GM12878 (cell line): ENCODE results near the gene LRGUK. TPM values are rescaled to one million over a fixed set of nuclear protein-coding genes. Genes with fewer than 3 reads are reported as not detected.

Source experiments
- CHD1 ChIP-seq: IDR thresholded peaks from 2 replicates; pipeline ENCODE4 v1.6.1; 2012; ENCODE audit warnings: low read depth, low read length, improper control_type of control experiment
- ESRRA ChIP-seq: IDR thresholded peaks from 2 replicates; pipeline ENCODE4 v1.6.1; 2012; ENCODE audit warnings: mild to moderate bottlenecking, low read length, improper control_type of control experiment
- FOXK2 ChIP-seq: fragments of 450-650 bp; IDR thresholded peaks from 2 replicates; pipeline ENCODE4 v1.6.1; 2017; ENCODE audit warnings: mild to moderate bottlenecking, moderate library complexity
- HDGF ChIP-seq: fragments of 450-650 bp; IDR thresholded peaks from 2 replicates; pipeline ENCODE4 v1.6.1; 2016; ENCODE audit warnings: antibody characterized with exemption
- NR2C1 ChIP-seq: fragments of 450-650 bp; IDR thresholded peaks from 2 replicates; pipeline ENCODE4 v1.6.1; 2017; ENCODE audit warnings: antibody characterized with exemption, mild to moderate bottlenecking, moderate library complexity
- RCOR1 ChIP-seq: conservative IDR thresholded peaks from 2 replicates; pipeline ENCODE4 v1.6.1; 2012; ENCODE audit warnings: low read depth, low read length, improper control_type of control experiment
- RELA ChIP-seq: fragments of 450-650 bp; IDR thresholded peaks from 2 replicates; pipeline ENCODE4 v1.8.0; 2014; ENCODE audit warnings: borderline replicate concordance; ENCODE audit not compliant: partially characterized antibody
- SUPT20H ChIP-seq: IDR thresholded peaks from 2 replicates; pipeline ENCODE4 v1.6.1; 2011; ENCODE audit warnings: low read depth, mild to moderate bottlenecking, low read length, moderate library complexity, borderline replicate concordance; ENCODE audit not compliant: control insufficient read depth
- TCF12 ChIP-seq: IDR thresholded peaks from 2 replicates; pipeline ENCODE4 v1.6.1; 2011; ENCODE audit warnings: low read depth, mild to moderate bottlenecking, low read length
- polyA plus RNA-seq, 11 experiments: library from polyadenylated mRNA; depleted of rRNA in 4 of 11; unstranded in 6 of 11; stranded (reverse) in 5 of 11; fragments of >200 nt; fragmentation: Nextera tagmentation in 4 of 11; fragmentation: Illumina TruSeq in 1 of 11; extraction: Ambion mirVana in 4 of 11; extraction: Trizol in 1 of 11; gene quantifications; 1 replicate in 1 of 11; 2 replicates in 10 of 11; pipeline versions ENCODE4 v1.2.1 to v1.2.3, GENCODE V29; 2011 to 2016; ENCODE audit warnings: inconsistent platforms in 2 of 11, missing spikeins in 2 of 11, low read depth in 1 of 11
- total RNA-seq, 4 experiments: library from RNA; depleted of rRNA in 3 of 4; stranded (reverse); fragments of >200 nt in 3 of 4; fragmentation: Illumina TruSeq in 1 of 4; extraction: Trizol in 1 of 4; gene quantifications; 2 replicates each; pipeline versions ENCODE4 v1.2.1 to v1.2.3, GENCODE V29; 2013 to 2021
- TF ChIP-seq, protein P1 (sequence below): fragments of 150-350 bp; IDR thresholded peaks from 2 replicates; pipeline ENCODE4 v1.6.1; 2016; ENCODE audit warnings: low read depth, low read length
- TF ChIP-seq, protein P2 (sequence below): fragments of 450-650 bp; IDR thresholded peaks from 2 replicates; pipeline ENCODE4 v1.6.1; 2018; ENCODE audit warnings: mild to moderate bottlenecking, low read depth, moderate library complexity; ENCODE audit not compliant: partially characterized antibody

The LRGUK gene
- total and polyA plus RNA-seq, 10 of the 15 experiments (the other 5 are each of a cell fraction or from before 2014, with no cell fraction given): 0.04 to 0.14 (median 0.08) TPM; not detected in 3

DNA sequence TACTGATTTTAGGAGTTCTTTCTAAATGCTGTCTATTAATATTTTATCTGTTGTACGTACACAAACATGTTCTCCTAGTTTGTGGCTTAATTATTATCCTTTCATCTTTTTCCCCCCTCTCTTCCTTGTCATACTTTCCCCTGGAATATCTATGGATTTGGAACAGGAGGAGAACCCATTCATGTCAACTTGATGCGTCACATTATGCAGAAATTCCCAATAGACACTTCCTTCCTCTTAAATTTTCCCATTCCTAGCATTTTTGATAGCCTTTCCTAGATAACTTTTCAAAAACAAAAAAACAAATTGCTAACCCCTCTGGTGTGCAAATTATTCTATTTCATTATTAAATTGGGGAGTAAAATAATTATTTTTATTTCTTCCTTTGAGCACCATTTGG is 153.4 kb downstream of the LRGUK start (continued):
- TF ChIP-seq, protein P1, sequence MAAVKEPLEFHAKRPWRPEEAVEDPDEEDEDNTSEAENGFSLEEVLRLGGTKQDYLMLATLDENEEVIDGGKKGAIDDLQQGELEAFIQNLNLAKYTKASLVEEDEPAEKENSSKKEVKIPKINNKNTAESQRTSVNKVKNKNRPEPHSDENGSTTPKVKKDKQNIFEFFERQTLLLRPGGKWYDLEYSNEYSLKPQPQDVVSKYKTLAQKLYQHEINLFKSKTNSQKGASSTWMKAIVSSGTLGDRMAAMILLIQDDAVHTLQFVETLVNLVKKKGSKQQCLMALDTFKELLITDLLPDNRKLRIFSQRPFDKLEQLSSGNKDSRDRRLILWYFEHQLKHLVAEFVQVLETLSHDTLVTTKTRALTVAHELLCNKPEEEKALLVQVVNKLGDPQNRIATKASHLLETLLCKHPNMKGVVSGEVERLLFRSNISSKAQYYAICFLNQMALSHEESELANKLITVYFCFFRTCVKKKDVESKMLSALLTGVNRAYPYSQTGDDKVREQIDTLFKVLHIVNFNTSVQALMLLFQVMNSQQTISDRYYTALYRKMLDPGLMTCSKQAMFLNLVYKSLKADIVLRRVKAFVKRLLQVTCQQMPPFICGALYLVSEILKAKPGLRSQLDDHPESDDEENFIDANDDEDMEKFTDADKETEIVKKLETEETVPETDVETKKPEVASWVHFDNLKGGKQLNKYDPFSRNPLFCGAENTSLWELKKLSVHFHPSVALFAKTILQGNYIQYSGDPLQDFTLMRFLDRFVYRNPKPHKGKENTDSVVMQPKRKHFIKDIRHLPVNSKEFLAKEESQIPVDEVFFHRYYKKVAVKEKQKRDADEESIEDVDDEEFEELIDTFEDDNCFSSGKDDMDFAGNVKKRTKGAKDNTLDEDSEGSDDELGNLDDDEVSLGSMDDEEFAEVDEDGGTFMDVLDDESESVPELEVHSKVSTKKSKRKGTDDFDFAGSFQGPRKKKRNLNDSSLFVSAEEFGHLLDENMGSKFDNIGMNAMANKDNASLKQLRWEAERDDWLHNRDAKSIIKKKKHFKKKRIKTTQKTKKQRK: no peak
- TF ChIP-seq CHD1: no peak
- no peak for TF ChIP-seq SUPT20H
- TF ChIP-seq HDGF: no peak
- no peak for TF ChIP-seq FOXK2
- TF ChIP-seq RCOR1: no peak
- TF ChIP-seq, protein P2, sequence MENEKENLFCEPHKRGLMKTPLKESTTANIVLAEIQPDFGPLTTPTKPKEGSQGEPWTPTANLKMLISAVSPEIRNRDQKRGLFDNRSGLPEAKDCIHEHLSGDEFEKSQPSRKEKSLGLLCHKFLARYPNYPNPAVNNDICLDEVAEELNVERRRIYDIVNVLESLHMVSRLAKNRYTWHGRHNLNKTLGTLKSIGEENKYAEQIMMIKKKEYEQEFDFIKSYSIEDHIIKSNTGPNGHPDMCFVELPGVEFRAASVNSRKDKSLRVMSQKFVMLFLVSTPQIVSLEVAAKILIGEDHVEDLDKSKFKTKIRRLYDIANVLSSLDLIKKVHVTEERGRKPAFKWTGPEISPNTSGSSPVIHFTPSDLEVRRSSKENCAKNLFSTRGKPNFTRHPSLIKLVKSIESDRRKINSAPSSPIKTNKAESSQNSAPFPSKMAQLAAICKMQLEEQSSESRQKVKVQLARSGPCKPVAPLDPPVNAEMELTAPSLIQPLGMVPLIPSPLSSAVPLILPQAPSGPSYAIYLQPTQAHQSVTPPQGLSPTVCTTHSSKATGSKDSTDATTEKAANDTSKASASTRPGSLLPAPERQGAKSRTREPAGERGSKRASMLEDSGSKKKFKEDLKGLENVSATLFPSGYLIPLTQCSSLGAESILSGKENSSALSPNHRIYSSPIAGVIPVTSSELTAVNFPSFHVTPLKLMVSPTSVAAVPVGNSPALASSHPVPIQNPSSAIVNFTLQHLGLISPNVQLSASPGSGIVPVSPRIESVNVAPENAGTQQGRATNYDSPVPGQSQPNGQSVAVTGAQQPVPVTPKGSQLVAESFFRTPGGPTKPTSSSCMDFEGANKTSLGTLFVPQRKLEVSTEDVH: no peak
- TF ChIP-seq NR2C1: no peak
- no peak for TF ChIP-seq TCF12
- TF ChIP-seq ESRRA: no peak
- no peak for TF ChIP-seq RELA
